Testis (tissue), 3 donors: Measurements from ENCODE around the gene PSAP. TPM values are rescaled to one million over a fixed set of nuclear protein-coding genes. Genes with fewer than 3 reads are reported as not detected.

Experiments used
- DNase-seq: peaks from one replicate; pipeline ENCODE4 v3.0.0-alpha.2; 2019
- H3K27ac ChIP-seq, 2 donors: fragments of 200-600 bp; sonication (generic); one replicate each; pipeline ENCODE4 v1.5.1; 2019
- H3K27me3 ChIP-seq: fragments of 200-600 bp; sonication (generic); one replicate; pipeline ENCODE4 v1.5.1; 2019
- H3K36me3 ChIP-seq: fragments of 200-600 bp; sonication (generic); one replicate; pipeline ENCODE4 v1.5.1; 2017; ENCODE audit warnings: low read depth; ENCODE audit errors: missing control alignments
- H3K4me1 ChIP-seq: fragments of 200-600 bp; sonication (generic); one replicate; pipeline ENCODE4 v1.5.1; 2019
- H3K4me3 ChIP-seq, 2 donors: fragments of 200-600 bp; sonication (generic); one replicate each; pipeline ENCODE4 v1.5.1; 2017 to 2019
- H3K9me3 ChIP-seq: fragments of 200-600 bp; sonication (generic); one replicate; pipeline ENCODE4 v1.5.1; 2017
- CTCF ChIP-seq, 3 experiments: fragments of 450-650 bp in 2 of 3; fragments of 200-600 bp in 1 of 3; sonication (generic) in 1 of 3; IDR thresholded peaks; one replicate each; pipeline ENCODE4 v1.5.1; 2016 to 2019; ENCODE audit warnings: antibody characterized with exemption in 3 of 3, mild to moderate bottlenecking in 2 of 3, moderate library complexity in 1 of 3
- POLR2A ChIP-seq: fragments of 450-650 bp; IDR thresholded peaks from one replicate; pipeline ENCODE4 v1.6.1; 2017; ENCODE audit warnings: antibody characterized with exemption, mild to moderate bottlenecking, moderate library complexity
- WGBS, 2 donors: methylation state at CpG; one replicate each; pipeline ENCODE4 v1.1.5; 2018; 5-methylcytosine and 5-hydroxymethylcytosine counted together
- intact Hi-C: fragments of 100-400 bp; cut with DNase I; formaldehyde crosslinking; loops from one replicate; pipeline ENCODE4 v1.15.1; 2023; ENCODE audit warnings: low total_unique reads
- polyA plus RNA-seq: library from polyadenylated mRNA; stranded (reverse); fragments of 350-450 nt; fragmentation: Illumina TruSeq; extraction: RNeasy Lipid Tissue Mini Kit (QIAGEN cat#74804); gene quantifications from one replicate; pipeline ENCODE4 v1.2.3, GENCODE V29; 2014; ENCODE audit warnings: low read depth, low replicate concordance; ENCODE audit not compliant: insufficient read depth
- total RNA-seq, 2 donors: library from RNA; depleted of rRNA; stranded (reverse); fragments of >200 nt; gene quantifications; one replicate each; pipeline ENCODE4 v1.2.3, GENCODE V29; 2016

Gene PSAP
- total and polyA plus RNA-seq, 3 donors from 2014 or later = 1,011 to 1,399 (median 1,346) TPM

GRCh38 chr10:71863203-71863602, 12.2 kb upstream of the PSAP start:
- H3K36me3 ChIP-seq = no peaks in the 10 kb centered on the region
- no peaks in the 10 kb centered on the region for H3K9me3 ChIP-seq
- H3K27ac ChIP-seq = no peak overlapping the region
- TF ChIP-seq CTCF (IDR thresholded peaks at IDR 0.05) (no peak), POLR2A (no peak)
- DNase-seq = no peak
- H3K4me3 ChIP-seq = no peak overlapping the region
- intact Hi-C loops = no loop called here
- 90 to 99% methylated on average over 6 of the region's 6 CpGs for whole genome bisulfite sequencing, 2 donors
- H3K4me1 ChIP-seq = peaks cover 11% of the 10 kb centered on the region
- no peaks in the 10 kb centered on the region for H3K27me3 ChIP-seq

GRCh38 chr10:71860243-71861029, 9.4 kb upstream of the PSAP start:
- peak overlapping the region; percentile 66 to 92 for H3K27ac ChIP-seq
- H3K4me1 ChIP-seq = peaks cover 11% of the 10 kb centered on the region
- TF ChIP-seq POLR2A = no peak
- WGBS, 2 donors = 30 to 31% methylated on average over 10 of the region's 11 CpGs
- no peaks in the 10 kb centered on the region for H3K36me3 ChIP-seq
- no peaks in the 10 kb centered on the region for H3K9me3 ChIP-seq
- no peaks in the 10 kb centered on the region for H3K27me3 ChIP-seq
- intact Hi-C loops = no loop called here
- no peak overlapping the region for H3K4me3 ChIP-seq
- DNase-seq = peak; percentile 96

GRCh38 chr10:71857934-71858890, 7.2 kb upstream of the PSAP start:
- H3K27me3 ChIP-seq = no peaks in the 10 kb centered on the region
- no peaks in the 10 kb centered on the region for H3K9me3 ChIP-seq
- no peak for TF ChIP-seq CTCF (IDR thresholded peaks at IDR 0.05)
- no peak overlapping the region for H3K27ac ChIP-seq
- no peak overlapping the region for H3K4me3 ChIP-seq
- intact Hi-C loops = no loop called here
- DNase-seq = no peak
- WGBS, 2 donors = 82 to 87% methylated on average over 12 of the region's 12 CpGs
- peaks cover 11% of the 10 kb centered on the region for H3K4me1 ChIP-seq
- H3K36me3 ChIP-seq = no peaks in the 10 kb centered on the region

- H3K27me3 ChIP-seq = no peaks in the 10 kb centered on the region
- H3K4me1 ChIP-seq = peaks cover 11% of the 10 kb centered on the region
- no peak overlapping the region for H3K27ac ChIP-seq
- no peaks in the 10 kb centered on the region for H3K36me3 ChIP-seq
- no peak for DNase-seq
- no peaks in the 10 kb centered on the region for H3K9me3 ChIP-seq
- H3K4me3 ChIP-seq = no peak overlapping the region
- WGBS, 2 donors = 87 to 93% methylated on average over 4 of the region's 4 CpGs
- TF ChIP-seq POLR2A = no peak
- TF ChIP-seq CTCF (IDR thresholded peaks at IDR 0.05) = no peak
- intact Hi-C loops = no loop called here
Measured at GRCh38 chr10:71856619-71857018, 5.6 kb upstream of the PSAP start.

- 51 to 55% methylated on average over 5 of the region's 5 CpGs for whole genome bisulfite sequencing, 2 donors
- Histone ChIP-seq H3K4me3 (no peak overlapping the region), H3K27me3 (no peaks in the 10 kb centered on the region), H3K9me3 (no peaks in the 10 kb centered on the region), H3K4me1 (peaks cover 7% of the 10 kb centered on the region), H3K36me3 (no peaks in the 10 kb centered on the region), H3K27ac (peak overlapping the region in 1 of 2 donors; percentile 36)
- intact Hi-C loops = no loop called here
- DNase-seq = peak; percentile 45
- TF ChIP-seq CTCF (IDR thresholded peaks at IDR 0.05) (no peak), POLR2A (no peak)
Measured at GRCh38 chr10:71854031-71854430, 3.0 kb upstream of the PSAP start.
